K562 (cell line): ENCODE measurements around the gene SESN3.

ENCODE experiments used
- BRF1 ChIP-seq: IDR thresholded peaks from 3 replicates; pipeline ENCODE4 v1.6.1; 2011; ENCODE audit warnings: borderline replicate concordance, mild to moderate bottlenecking; ENCODE audit not compliant: insufficient read length; ENCODE audit errors: extremely low read depth
- C11orf30 ChIP-seq: fragments of 450-650 bp; IDR thresholded peaks from 2 replicates; pipeline ENCODE4 v1.6.1; 2016; ENCODE audit warnings: low read depth, mild to moderate bottlenecking
- CREM ChIP-seq: IDR thresholded peaks from 2 replicates; pipeline ENCODE4 v1.6.1; 2014; ENCODE audit warnings: antibody characterized with exemption, low read depth
- EP300 ChIP-seq: IDR thresholded peaks from 2 replicates; pipeline ENCODE4 v1.6.1; 2012; ENCODE audit warnings: low read length, improper control_type of control experiment
- FOXJ3 ChIP-seq: sonication (generic); formaldehyde crosslinking; IDR thresholded peaks from 2 replicates; pipeline ENCODE4 v1.4.0; 2020; ENCODE audit warnings: mild to moderate bottlenecking, missing genetic modification reagents
- FOXK2 ChIP-seq, 2 experiments: fragments of 450-650 bp; IDR thresholded peaks in 1 of 2; conservative IDR thresholded peaks in 1 of 2; 2 replicates each; pipeline ENCODE4 v1.6.1; 2016; ENCODE audit warnings: low read depth in 2 of 2, mild to moderate bottlenecking in 1 of 2
- ID3 ChIP-seq, 2 experiments: fragments of 250-450 bp in 1 of 2; fragments of 450-650 bp in 1 of 2; sonication (Bioruptor Pico) in 1 of 2; IDR thresholded peaks; 2 replicates each; pipeline versions ENCODE4 v1.6.1 to v1.8.0; 2016 to 2021; ENCODE audit warnings: mild to moderate bottlenecking in 2 of 2, moderate library complexity in 2 of 2, missing compliant biosample characterization in 1 of 2, missing genetic modification characterization in 1 of 2
- JUNB ChIP-seq: fragments of 450-650 bp; formaldehyde crosslinking; conservative IDR thresholded peaks from 2 replicates; pipeline ENCODE4 v1.4.0; 2020; ENCODE audit warnings: mild to moderate bottlenecking
- JUND ChIP-seq, 2 experiments: IDR thresholded peaks; 2 replicates in 1 of 2; 3 replicates in 1 of 2; pipeline ENCODE4 v1.6.1; 2011; ENCODE audit warnings: borderline replicate concordance in 2 of 2, low read depth in 2 of 2, low read length in 2 of 2, improper control_type of control experiment in 1 of 2, missing biosample characterization in 1 of 2, missing genetic modification characterization in 1 of 2, missing genetic modification reagents in 1 of 2
- PHTF2 ChIP-seq: fragments of 250-450 bp; sonication (Bioruptor Pico); IDR thresholded peaks from 2 replicates; pipeline ENCODE4 v1.5.0; 2021; ENCODE audit warnings: mild to moderate bottlenecking
- POLR2AphosphoS5 ChIP-seq: IDR thresholded peaks from 2 replicates; pipeline ENCODE4 v1.6.1; 2011; ENCODE audit warnings: mild to moderate bottlenecking, low read depth, low read length, moderate library complexity; ENCODE audit not compliant: control insufficient read depth, insufficient read depth
- SIX5 ChIP-seq, 2 experiments: IDR thresholded peaks; 2 replicates each; pipeline ENCODE4 v1.6.1; 2011; ENCODE audit warnings: low read length in 2 of 2, borderline replicate concordance in 1 of 2, low read depth in 1 of 2, mild to moderate bottlenecking in 1 of 2, moderate library complexity in 1 of 2; ENCODE audit not compliant: insufficient read depth in 1 of 2
- ZNF23 ChIP-seq: fragments of 250-450 bp; sonication (Bioruptor Pico); IDR thresholded peaks from 2 replicates; pipeline ENCODE4 v1.4.0; 2020; ENCODE audit warnings: mild to moderate bottlenecking
- TF ChIP-seq, protein P1 (sequence below), 3 experiments: IDR thresholded peaks in 2 of 3; conservative IDR thresholded peaks in 1 of 3; 2 replicates each; pipeline ENCODE4 v1.5.1; 2011 to 2012; ENCODE audit warnings: low read length in 3 of 3, mild to moderate bottlenecking in 3 of 3, control low read depth in 2 of 3, improper control_type of control experiment in 1 of 3, inconsistent platforms in 1 of 3, low read depth in 1 of 3, mixed read lengths in 1 of 3, moderate library complexity in 1 of 3; ENCODE audit not compliant: insufficient read depth in 2 of 3

GRCh38 chr11:95219599-95219998 lies 11.4 kb downstream of the SESN3 start:
- TF ChIP-seq CREM (no peak), JUNB (CRISPR knock-in tag) (no peak), BRF1 (no peak), JUND (IDR thresholded peaks at IDR 0.05; ENCODE audit: borderline replicate concordance, low read depth, low read length) (no peak), JUND (tag; IDR thresholded peaks at IDR 0.05; ENCODE audit: borderline replicate concordance, low read depth, low read length) (no peak), C11orf30 (peak; percentile 67; the same call in 1 of the 2 replicates), ZNF23 (no peak), PHTF2 (CRISPR knock-in tag) (no peak), FOXK2 (conservative IDR thresholded peaks at IDR 0.05 in 1 of 2, IDR thresholded peaks at IDR 0.05 in 1 of 2; ENCODE audit: low read depth in 2 of 2) (no peak), FOXJ3 (CRISPR knock-in tag) (no peak), ID3 (CRISPR knock-in tag; IDR thresholded peaks at IDR 0.05) (no peak), ID3 (tag; IDR thresholded peaks at IDR 0.05) (no peak), POLR2AphosphoS5 (no peak), SIX5 (IDR thresholded peaks at IDR 0.05; ENCODE audit: borderline replicate concordance in 1 of 2, insufficient read depth in 1 of 2, low read depth in 1 of 2, low read length in 2 of 2) (no peak), EP300 (no peak)
- TF ChIP-seq, protein P1, sequence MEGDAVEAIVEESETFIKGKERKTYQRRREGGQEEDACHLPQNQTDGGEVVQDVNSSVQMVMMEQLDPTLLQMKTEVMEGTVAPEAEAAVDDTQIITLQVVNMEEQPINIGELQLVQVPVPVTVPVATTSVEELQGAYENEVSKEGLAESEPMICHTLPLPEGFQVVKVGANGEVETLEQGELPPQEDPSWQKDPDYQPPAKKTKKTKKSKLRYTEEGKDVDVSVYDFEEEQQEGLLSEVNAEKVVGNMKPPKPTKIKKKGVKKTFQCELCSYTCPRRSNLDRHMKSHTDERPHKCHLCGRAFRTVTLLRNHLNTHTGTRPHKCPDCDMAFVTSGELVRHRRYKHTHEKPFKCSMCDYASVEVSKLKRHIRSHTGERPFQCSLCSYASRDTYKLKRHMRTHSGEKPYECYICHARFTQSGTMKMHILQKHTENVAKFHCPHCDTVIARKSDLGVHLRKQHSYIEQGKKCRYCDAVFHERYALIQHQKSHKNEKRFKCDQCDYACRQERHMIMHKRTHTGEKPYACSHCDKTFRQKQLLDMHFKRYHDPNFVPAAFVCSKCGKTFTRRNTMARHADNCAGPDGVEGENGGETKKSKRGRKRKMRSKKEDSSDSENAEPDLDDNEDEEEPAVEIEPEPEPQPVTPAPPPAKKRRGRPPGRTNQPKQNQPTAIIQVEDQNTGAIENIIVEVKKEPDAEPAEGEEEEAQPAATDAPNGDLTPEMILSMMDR (IDR thresholded peaks at IDR 0.05 in 2 of 3, conservative IDR thresholded peaks at IDR 0.05 in 1 of 3; ENCODE audit: insufficient read depth in 2 of 3, low read depth in 1 of 3, low read length in 3 of 3) = no peak
